Astrocyte (in vitro differentiated cells and primary cell): ENCODE measurements around the gene SREK1IP1.

Experiments used
- EZH2 ChIP-seq: IDR thresholded peaks from 2 replicates; pipeline ENCODE4 v1.6.1; 2012; ENCODE audit warnings: mild to moderate bottlenecking, low read length, inconsistent platforms; ENCODE audit not compliant: insufficient read depth
- TF ChIP-seq, protein P1 (sequence below): IDR thresholded peaks from 2 replicates; pipeline ENCODE4 v1.5.1; 2011; ENCODE audit warnings: low read depth, mild to moderate bottlenecking, inconsistent platforms, low read length, moderate library complexity; ENCODE audit not compliant: insufficient read depth

DNA sequence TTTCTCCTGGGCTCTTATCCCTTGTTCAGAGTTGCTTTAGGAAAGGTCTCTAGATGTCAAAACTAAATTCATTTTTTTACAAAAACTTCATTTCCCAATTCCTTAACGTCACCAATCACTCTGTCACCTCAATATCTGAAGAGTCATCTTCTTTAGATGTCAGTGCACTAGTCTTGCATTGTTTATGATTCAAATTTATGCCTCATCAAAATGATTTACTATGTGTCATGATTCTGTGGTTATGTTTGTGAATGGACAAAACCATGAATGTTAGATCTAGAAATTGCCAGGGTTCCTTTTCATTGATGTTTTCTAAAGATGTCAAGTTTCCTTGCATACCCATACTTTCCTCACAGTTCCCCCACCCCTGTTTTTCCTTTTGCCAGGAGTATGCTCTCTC lies 21.7 kb upstream of the SREK1IP1 start:
- TF ChIP-seq, protein P1, sequence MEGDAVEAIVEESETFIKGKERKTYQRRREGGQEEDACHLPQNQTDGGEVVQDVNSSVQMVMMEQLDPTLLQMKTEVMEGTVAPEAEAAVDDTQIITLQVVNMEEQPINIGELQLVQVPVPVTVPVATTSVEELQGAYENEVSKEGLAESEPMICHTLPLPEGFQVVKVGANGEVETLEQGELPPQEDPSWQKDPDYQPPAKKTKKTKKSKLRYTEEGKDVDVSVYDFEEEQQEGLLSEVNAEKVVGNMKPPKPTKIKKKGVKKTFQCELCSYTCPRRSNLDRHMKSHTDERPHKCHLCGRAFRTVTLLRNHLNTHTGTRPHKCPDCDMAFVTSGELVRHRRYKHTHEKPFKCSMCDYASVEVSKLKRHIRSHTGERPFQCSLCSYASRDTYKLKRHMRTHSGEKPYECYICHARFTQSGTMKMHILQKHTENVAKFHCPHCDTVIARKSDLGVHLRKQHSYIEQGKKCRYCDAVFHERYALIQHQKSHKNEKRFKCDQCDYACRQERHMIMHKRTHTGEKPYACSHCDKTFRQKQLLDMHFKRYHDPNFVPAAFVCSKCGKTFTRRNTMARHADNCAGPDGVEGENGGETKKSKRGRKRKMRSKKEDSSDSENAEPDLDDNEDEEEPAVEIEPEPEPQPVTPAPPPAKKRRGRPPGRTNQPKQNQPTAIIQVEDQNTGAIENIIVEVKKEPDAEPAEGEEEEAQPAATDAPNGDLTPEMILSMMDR = no peak
- no peak for TF ChIP-seq EZH2
